GM12878 (cell line): ENCODE data around the gene KYAT1. TPM values are rescaled to one million over a fixed set of nuclear protein-coding genes. Genes with fewer than 3 reads are reported as not detected.

Experiments used
- ATAC-seq: fragments of 200-7000 bp; cut with Tn5 transposase; 3 replicates; pipeline ENCODE4 v1.9.1; 2020; ENCODE audit warnings: mild to moderate bottlenecking, moderate library complexity
- BruUV-seq: library from RNA; stranded (reverse); fragments of 400-500 nt; replicated peaks from 2 replicates; lab custom pipeline; 2021; lab: Mats Ljungman, UMichigan
- CTCF ChIA-PET: fragments of 300-600 bp; sonication (Branson Sonifier 250); formaldehyde crosslinking; extraction: SDS; loops from one replicate; lab custom pipeline; 2021; ENCODE audit warnings: inconsistent platforms; lab: Yijun Ruan, JAX
- POLR2A ChIA-PET: fragments of 350-600 bp; formaldehyde crosslinking; extraction: SDS; loops from one replicate; lab custom pipeline; 2021; ENCODE audit warnings: inconsistent platforms; lab: Charles Lee
- RAD21 ChIA-PET: fragments of 300-600 bp; sonication (Branson Sonifier 250); formaldehyde crosslinking; loops from one replicate; lab custom pipeline; 2023; ENCODE audit warnings: antibody characterized with exemption; ENCODE audit not compliant: unreplicated experiment; lab: Charles Lee
- SMC1A ChIA-PET: fragments of 300-600 bp; sonication (Branson Sonifier 250); formaldehyde crosslinking; loops from one replicate; lab custom pipeline; 2023; ENCODE audit not compliant: unreplicated experiment, uncharacterized antibody; lab: Charles Lee
- DNase-seq: peaks from one replicate; pipeline ENCODE4 v3.0.0-alpha.2; 2011; ENCODE audit warnings: low read depth, low spot score
- FAIRE-seq: peaks from 3 replicates; lab custom pipeline; 2011; peaks lifted over from hg19 to GRCh38; lab: Jason Lieb, UNC
- H2AFZ ChIP-seq: 2 replicates; pipeline ENCODE4 v1.6.0; 2011; ENCODE audit warnings: low read depth, low read length, control low read depth; ENCODE audit not compliant: control insufficient read depth
- H3K27ac ChIP-seq: 2 replicates; pipeline ENCODE4 v1.5.1; 2011; ENCODE audit warnings: control low read depth; ENCODE audit not compliant: control insufficient read depth, insufficient read depth
- H3K27me3 ChIP-seq, 2 experiments: replicated peaks in 1 of 2; 2 replicates each; pipeline versions ENCODE4 v1.6.0 to v1.6.1; 2011; ENCODE audit warnings: low read length in 1 of 2; ENCODE audit not compliant: control insufficient read depth in 2 of 2, insufficient read depth in 2 of 2
- H3K36me3 ChIP-seq, 2 experiments: 2 replicates each; pipeline ENCODE4 v1.5.1; 2011; ENCODE audit warnings: low read length in 1 of 2; ENCODE audit not compliant: control insufficient read depth in 2 of 2, insufficient read depth in 2 of 2
- H3K4me1 ChIP-seq: 2 replicates; pipeline ENCODE4 v1.6.1; 2011; ENCODE audit warnings: mild to moderate bottlenecking, low read length, moderate library complexity, mixed read lengths; ENCODE audit not compliant: control insufficient read depth, insufficient read depth
- H3K4me2 ChIP-seq: 2 replicates; pipeline ENCODE4 v1.6.0; 2011; ENCODE audit warnings: control low read depth; ENCODE audit not compliant: control insufficient read depth, insufficient read depth
- H3K4me3 ChIP-seq: fragments of 200-600 bp; sonication (generic); 2 replicates; pipeline ENCODE4 v1.5.1; 2016
- H3K79me2 ChIP-seq: 2 replicates; pipeline ENCODE4 v1.6.0; 2011; ENCODE audit warnings: low read length; ENCODE audit not compliant: control insufficient read depth, insufficient read depth
- H3K9ac ChIP-seq: 2 replicates; pipeline ENCODE4 v1.8.0; 2011; ENCODE audit warnings: low read length, control low read depth, mixed read lengths; ENCODE audit not compliant: control insufficient read depth, insufficient read depth
- H3K9me3 ChIP-seq: replicated peaks from 3 replicates; pipeline ENCODE4 v1.5.1; 2011; ENCODE audit warnings: mild to moderate bottlenecking, low read length; ENCODE audit not compliant: control insufficient read depth, insufficient read depth
- H4K20me1 ChIP-seq: 2 replicates; pipeline ENCODE4 v1.6.0; 2011; ENCODE audit not compliant: control insufficient read depth, insufficient read depth
- BHLHE40 ChIP-seq, 2 experiments: fragments of 450-650 bp in 1 of 2; IDR thresholded peaks; 2 replicates each; pipeline ENCODE4 v1.6.1; 2011 to 2017; ENCODE audit warnings: low read depth in 2 of 2, borderline replicate concordance in 1 of 2, improper control_type of control experiment in 1 of 2, low read length in 1 of 2, mild to moderate bottlenecking in 1 of 2
- GATAD2B ChIP-seq: fragments of 450-650 bp; conservative IDR thresholded peaks from 2 replicates; pipeline ENCODE4 v1.6.1; 2017; ENCODE audit warnings: low read depth, mild to moderate bottlenecking, moderate library complexity
- HDGF ChIP-seq: fragments of 450-650 bp; IDR thresholded peaks from 2 replicates; pipeline ENCODE4 v1.6.1; 2016; ENCODE audit warnings: antibody characterized with exemption
- JUNB ChIP-seq: IDR thresholded peaks from 2 replicates; pipeline ENCODE4 v1.6.1; 2016; ENCODE audit warnings: antibody characterized with exemption, mild to moderate bottlenecking
- MTA3 ChIP-seq: IDR thresholded peaks from 2 replicates; pipeline ENCODE4 v1.6.1; 2012; ENCODE audit warnings: low read length, inconsistent platforms, borderline replicate concordance
- MYC ChIP-seq: IDR thresholded peaks from 2 replicates; pipeline ENCODE4 v1.6.1; 2011; ENCODE audit warnings: mild to moderate bottlenecking, low read length, moderate library complexity, inconsistent platforms; ENCODE audit not compliant: insufficient read depth, insufficient replicate concordance, insufficient read length, severe bottlenecking
- NFXL1 ChIP-seq: fragments of 450-650 bp; IDR thresholded peaks from 2 replicates; pipeline ENCODE4 v1.6.1; 2017; ENCODE audit warnings: antibody characterized with exemption, mild to moderate bottlenecking, borderline replicate concordance
- NFYA ChIP-seq: IDR thresholded peaks from 2 replicates; pipeline ENCODE4 v1.6.1; 2011; ENCODE audit warnings: low read depth, mild to moderate bottlenecking, low read length, improper control_type of control experiment, borderline replicate concordance
- PBX3 ChIP-seq: IDR thresholded peaks from 2 replicates; pipeline ENCODE4 v1.6.1; 2011; ENCODE audit warnings: mild to moderate bottlenecking, low read depth, low read length, moderate library complexity; ENCODE audit not compliant: insufficient replicate concordance
- PML ChIP-seq: IDR thresholded peaks from 2 replicates; pipeline ENCODE4 v1.6.1; 2012; ENCODE audit warnings: low read length, inconsistent platforms
- SIN3A ChIP-seq: IDR thresholded peaks from 2 replicates; pipeline ENCODE4 v1.6.1; 2012; ENCODE audit warnings: low read depth, low read length, improper control_type of control experiment
- SIX5 ChIP-seq: IDR thresholded peaks from 2 replicates; pipeline ENCODE4 v1.6.1; 2011; ENCODE audit warnings: mild to moderate bottlenecking, low read depth, low read length, moderate library complexity; ENCODE audit not compliant: severe bottlenecking
- SKIL ChIP-seq: fragments of 450-650 bp; IDR thresholded peaks from 2 replicates; pipeline ENCODE4 v1.6.1; 2017; ENCODE audit warnings: mild to moderate bottlenecking, low read depth, inconsistent platforms; ENCODE audit not compliant: poor library complexity, severe bottlenecking
- WGBS: methylation state at CpG from one replicate; pipeline ENCODE4 v1.1.6; 2016; ENCODE audit warnings: low lambda C conversion rate; ENCODE audit not compliant: insufficient replicate concordance, insufficient coverage; ENCODE audit errors: missing lambda C conversion rate; 5-methylcytosine and 5-hydroxymethylcytosine counted together
- in situ Hi-C: fragments of 300-500 bp; cut with MboI; formaldehyde crosslinking; loops from 9 replicates; pipeline ENCODE4 v1.14.3; 2018; ENCODE audit warnings: mixed read lengths
- intact Hi-C: fragments of 100-400 bp; cut with micrococcal nuclease; formaldehyde crosslinking; loops from one replicate; pipeline ENCODE4 v1.14.2; 2022; ENCODE audit not compliant: unreplicated experiment
- polyA plus RNA-seq, 11 experiments: library from polyadenylated mRNA; depleted of rRNA in 4 of 11; unstranded in 6 of 11; stranded (reverse) in 5 of 11; fragments of >200 nt; fragmentation: Nextera tagmentation in 4 of 11; fragmentation: Illumina TruSeq in 1 of 11; extraction: Ambion mirVana in 4 of 11; extraction: Trizol in 1 of 11; gene quantifications; 1 replicate in 1 of 11; 2 replicates in 10 of 11; pipeline versions ENCODE4 v1.2.1 to v1.2.3, GENCODE V29; 2011 to 2016; ENCODE audit warnings: inconsistent platforms in 2 of 11, missing spikeins in 2 of 11, low read depth in 1 of 11
- total RNA-seq, 4 experiments: library from RNA; depleted of rRNA in 3 of 4; stranded (reverse); fragments of >200 nt in 3 of 4; fragmentation: Illumina TruSeq in 1 of 4; extraction: Trizol in 1 of 4; gene quantifications; 2 replicates each; pipeline versions ENCODE4 v1.2.1 to v1.2.3, GENCODE V29; 2013 to 2021

The KYAT1 gene
- total and polyA plus RNA-seq, 10 of the 15 experiments (the other 5 are each of a cell fraction or from before 2014, with no cell fraction given), result 5.8 to 15.7 (median 11.4) TPM

GRCh38 chr9:128862401-128862851 lies 19.3 kb downstream of the KYAT1 start:
- SMC1A ChIA-PET, result interaction anchor here (0.7 to 6.3 kb wide), 3 partner anchors 8 to 66 kb away, joined by 3 to 53 read pairs (median 3); no protein-coding TSS in a partner anchor
- ATAC-seq (no peak), DNase-seq (no peak)
- RAD21 ChIA-PET, result interaction anchor here (0.8 to 3.0 kb wide), 3 partner anchors 15 to 66 kb away, joined by 4 to 23 read pairs (median 10); no protein-coding TSS in a partner anchor
- no peak overlapping the region for H3K4me3 ChIP-seq
- H4K20me1 ChIP-seq, result no peaks in the 10 kb centered on the region
- no peak overlapping the region for H2AFZ ChIP-seq
- H3K36me3 ChIP-seq, result no peaks in the 10 kb centered on the region; a peak in 1 of 4 replicates
- no peak overlapping the region for H3K4me2 ChIP-seq
- in situ Hi-C loops, result loop anchor here (5.0 kb wide), 1 partner anchor 65 kb away; no protein-coding TSS in a partner anchor
- no TSS peak for BruUV-seq
- no peak overlapping the region for H3K27ac ChIP-seq
- TF ChIP-seq NFXL1 (no peak), PML (no peak), MYC (no peak), SKIL (no peak), JUNB (no peak), HDGF (no peak), GATAD2B (no peak), SIX5 (no peak), MTA3 (no peak), PBX3 (no peak), SIN3A (no peak), BHLHE40 (IDR thresholded peaks at IDR 0.05; ENCODE audit: borderline replicate concordance in 1 of 2, low read depth in 2 of 2, low read length in 1 of 2) (no peak), NFYA (no peak)
- TF ChIP-seq, all 136 proteins: peak for 0
- no peak for FAIRE-seq
- Histone ChIP-seq H3K27me3 (no peaks in the 10 kb centered on the region), H3K4me1 (no peaks in the 10 kb centered on the region), H3K79me2 (no peaks in the 10 kb centered on the region), H3K9ac (no peak overlapping the region), H3K9me3 (no peaks in the 10 kb centered on the region)
- CTCF ChIA-PET, result interaction anchor here (1.1 to 13.1 kb wide), 7 partner anchors 15 to 160 kb away, joined by 4 to 158 read pairs (median 7); partner anchors contain the start of genes ENDOG and PKN3
- intact Hi-C loops, result no loop called here
- POLR2A ChIA-PET, result interaction anchor here (0.5 to 0.9 kb wide), 2 partner anchors 66 to 433 kb away, joined by 3 read pairs; no protein-coding TSS in a partner anchor
- WGBS, result 98% methylated on average over 6 of the region's 6 CpGs
